Activated T-helper 1 cell treated with Interleukin-2 at 50 U/mL for 16 hours (primary cell): ENCODE measurements around the gene AKAP1.
A peak's percentile ranks its signal among the peaks of the same experiment; 100 is the strongest.

ENCODE experiments used
- DNase-seq: peaks from one replicate; pipeline ENCODE4 v3.0.0-alpha.2; 2020; ENCODE audit warnings: low read depth

Gene AKAP1

DNA sequence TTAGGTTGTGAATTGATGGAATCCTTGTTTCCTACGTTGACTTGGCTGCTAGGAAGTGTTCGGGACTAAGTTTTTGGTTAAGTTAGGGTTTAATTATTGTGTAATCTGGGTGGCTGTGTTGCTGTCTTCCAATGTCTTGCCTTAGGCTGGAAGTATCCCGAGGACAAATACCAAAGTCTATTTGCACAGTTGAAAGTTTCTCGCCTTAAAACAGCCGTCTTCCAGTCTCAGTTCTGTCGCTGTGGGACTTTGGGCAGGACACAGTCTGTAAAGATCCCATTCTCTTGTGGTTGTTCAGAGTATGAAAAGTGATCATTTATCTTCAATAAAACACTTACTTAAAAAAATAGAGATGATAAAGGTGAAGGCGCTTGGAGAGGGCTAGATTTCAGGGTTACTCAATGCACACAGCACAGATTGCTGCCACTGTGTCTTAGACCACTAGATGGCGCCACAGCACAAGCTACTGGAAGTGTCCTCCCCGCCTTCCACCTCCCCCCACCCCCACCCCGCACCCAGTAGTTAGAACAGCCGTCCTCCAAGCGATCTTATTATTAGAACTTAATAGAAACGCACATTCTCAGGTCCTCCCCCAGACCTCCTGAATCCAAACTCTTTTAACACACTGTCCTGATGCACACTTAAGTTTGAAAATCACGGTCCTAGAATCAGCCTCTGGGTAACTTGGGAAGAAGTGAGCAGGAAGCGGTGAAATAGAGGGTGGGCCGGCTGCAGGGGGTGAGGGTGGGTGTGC lies 45.8 kb downstream of the AKAP1 start:
- DNase-seq, result peak; percentile 63

DNA sequence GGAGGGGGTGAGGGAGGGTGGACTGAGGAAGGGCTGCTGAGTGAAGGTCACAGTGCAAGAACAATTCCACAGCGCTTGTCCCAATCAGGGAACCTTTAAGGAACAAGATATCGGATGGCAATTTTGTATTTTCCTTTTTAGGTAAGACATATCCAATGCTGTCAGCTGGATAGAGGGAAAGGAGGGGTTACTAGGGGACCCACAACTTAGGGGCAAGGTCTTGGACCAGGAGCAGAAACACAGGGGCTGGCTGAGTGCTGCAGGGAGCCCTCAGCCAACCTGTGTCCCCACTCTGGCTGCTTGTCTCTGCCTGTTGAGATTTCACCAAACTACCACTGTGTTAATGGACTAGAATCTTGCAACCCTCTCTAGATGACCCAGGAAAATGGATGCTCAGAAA lies 47.6 kb downstream of the AKAP1 start:
- no peak for DNase-seq

DNA sequence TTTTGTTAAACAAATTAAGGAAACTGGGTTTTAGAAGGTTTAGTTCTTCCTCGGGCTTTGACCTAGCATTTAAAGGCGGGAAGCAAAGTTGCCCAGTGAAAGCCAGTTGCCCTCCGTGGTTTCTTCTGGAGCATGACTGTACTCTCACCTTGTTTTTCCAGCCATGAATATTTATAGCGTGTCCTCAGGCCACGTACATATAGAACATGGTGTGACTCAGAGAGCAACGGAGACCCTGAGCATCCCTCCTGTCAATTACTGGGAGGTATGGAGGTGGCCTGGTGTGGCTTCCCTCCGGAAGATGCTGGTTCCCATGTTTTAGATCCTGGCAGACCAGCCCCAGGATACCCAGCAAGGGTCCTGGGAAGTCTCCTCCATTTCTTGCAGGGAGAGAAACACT lies 48.4 kb downstream of the AKAP1 start:
- DNase-seq, result no peak

DNA sequence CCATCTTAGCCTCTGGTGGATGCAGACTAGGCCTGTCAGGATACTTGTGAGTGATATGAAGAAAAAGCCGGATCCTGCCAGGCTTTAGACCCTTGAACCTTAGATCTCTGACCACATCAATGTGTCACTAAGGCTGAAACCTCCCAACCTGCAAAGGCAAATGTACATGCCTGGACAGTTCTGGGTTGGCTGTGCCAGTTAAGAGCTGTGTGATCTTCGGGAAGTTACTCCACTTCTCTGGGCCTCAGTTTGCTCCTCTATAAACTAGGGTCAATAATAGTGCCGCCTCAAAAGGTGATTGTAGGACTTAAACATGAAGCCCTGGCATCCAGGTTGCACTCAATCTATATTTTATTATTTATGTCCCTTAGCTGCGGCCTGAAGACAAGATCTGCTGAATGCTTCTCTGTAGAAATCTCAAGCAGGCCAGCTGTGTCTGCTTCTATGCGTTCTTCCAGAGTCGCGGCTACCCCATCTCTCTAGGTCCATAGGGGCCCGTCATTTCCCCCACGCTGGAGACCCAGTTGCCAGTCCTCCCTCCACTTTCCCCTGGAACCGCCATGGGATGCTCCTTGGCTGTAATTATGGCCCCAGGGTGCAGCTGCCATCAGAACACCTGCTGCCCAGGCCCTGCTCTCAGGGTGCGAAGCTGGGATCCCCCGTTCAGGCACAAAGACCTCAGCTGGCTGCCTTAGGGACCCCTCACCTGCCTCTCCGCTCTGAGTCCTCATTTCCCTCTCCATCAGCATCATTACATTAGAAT lies 50.2 kb downstream of the AKAP1 start:
- no peak for DNase-seq

DNA sequence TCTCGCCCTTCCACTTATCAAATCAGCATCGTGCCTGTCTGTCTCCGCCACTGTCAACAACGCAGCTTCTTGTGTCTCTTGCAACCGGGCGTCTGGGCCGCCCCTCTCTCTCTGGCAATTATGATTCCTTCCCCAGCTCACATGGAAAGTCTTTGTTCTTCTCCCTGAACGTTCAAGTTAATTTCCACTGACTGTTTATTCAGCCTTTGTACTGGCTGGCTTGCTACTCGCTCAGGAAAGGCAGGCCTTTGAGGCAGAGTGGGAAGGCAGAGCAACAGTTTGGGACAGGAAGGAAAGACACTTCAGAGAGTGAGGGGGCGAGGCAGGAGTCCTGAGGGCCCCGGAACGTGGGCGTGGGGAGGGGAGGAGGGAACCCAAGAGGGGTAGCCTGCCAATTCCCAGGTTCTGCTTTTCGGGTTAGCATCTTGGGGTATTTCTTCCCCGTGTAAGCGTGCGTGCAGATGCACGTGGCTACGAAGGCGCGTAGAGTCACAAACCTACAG lies 50.8 kb downstream of the AKAP1 start:
- DNase-seq, result no peak

DNA sequence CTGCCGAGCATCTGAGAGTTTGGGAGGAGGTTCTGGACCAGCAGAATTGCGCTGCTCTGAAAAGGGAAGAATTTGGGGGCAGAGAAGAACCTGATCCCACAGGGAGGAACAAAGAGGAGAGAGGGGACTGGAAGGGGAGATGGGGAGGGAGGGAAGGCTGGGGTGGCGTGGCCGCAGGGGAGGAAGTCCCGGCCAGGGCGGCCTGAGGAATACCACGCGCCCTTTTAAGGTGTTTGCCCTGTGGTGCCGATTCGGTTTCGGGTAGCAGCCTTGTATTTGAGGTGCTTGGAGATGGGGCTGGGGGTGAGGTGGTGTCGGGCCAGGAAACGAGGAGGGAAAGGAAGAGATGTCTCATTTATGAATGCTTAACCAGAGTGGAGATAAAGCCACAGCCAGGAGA lies 51.3 kb downstream of the AKAP1 start:
- DNase-seq, result no peak

DNA sequence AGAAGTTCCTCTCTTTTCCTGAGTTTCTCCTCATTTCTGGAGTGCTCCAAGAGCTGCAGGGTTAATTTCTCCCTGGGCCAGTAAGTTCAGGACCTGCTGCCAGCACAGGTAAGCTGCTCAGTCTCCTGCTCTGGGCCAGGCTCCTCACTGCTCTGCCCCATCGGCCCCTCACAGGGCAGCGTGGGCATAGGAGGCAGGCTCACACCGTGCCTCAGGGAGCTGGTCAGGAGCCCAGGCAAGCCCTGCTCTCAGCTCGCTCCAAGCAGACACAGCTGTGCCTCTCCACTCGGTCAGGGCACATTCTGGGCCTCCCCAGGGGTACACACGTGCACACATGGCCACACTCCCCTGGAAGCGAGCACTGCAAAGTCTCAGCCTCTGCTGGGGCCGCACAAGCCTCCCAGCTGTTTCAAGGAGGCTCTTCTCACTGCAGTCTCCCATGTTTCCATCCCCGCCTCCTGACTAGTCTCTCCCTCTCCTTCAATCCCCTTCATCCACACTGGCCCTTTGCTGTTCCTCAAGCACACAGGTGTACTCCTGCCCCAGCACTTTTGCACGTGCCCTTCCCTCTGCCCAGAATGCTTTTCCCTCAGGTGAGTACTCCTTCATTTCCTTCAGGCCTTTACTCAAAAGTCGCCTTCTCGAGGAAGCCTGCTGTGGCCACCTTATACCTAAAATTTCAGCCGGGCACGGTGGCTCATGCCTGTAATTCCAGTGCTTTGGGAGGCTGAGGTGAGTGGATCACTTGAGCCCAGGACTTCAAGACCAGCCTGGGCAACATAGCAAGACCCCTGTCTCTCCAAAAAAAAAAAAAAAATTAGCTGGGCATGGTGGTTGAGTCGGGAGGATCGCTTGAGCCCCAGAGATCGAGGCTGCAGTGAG lies 53.2 kb downstream of the AKAP1 start:
- DNase-seq, result no peak

DNA sequence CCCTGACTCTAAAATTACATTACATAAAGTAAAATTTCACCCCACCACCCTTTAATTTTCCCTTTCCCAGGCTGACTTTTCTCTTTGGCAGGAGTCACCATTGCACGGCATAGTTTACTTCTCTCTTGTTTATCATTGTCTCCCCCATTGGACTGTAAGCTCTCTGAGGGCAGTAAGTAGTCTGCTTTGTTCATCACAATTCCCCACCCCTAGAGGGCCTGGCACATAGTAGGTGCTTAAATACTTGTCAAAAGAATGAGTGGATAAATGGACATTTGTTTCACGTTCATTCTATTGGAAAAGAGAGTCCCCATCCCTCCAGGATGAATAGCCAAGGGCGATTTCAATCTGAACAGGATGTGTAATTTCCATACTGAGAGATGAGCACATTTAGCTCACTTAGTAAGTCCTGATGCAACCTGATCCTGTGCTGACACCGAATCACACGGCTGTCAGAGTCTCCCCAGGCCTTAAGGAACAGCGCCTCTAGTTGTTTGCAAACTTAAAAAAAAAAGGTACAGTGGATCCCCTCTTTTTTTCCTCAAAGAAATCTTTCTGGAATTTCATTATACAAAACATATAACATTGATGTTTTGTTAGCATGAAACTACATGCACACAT lies 54.0 kb downstream of the AKAP1 start:
- no peak for DNase-seq

DNA sequence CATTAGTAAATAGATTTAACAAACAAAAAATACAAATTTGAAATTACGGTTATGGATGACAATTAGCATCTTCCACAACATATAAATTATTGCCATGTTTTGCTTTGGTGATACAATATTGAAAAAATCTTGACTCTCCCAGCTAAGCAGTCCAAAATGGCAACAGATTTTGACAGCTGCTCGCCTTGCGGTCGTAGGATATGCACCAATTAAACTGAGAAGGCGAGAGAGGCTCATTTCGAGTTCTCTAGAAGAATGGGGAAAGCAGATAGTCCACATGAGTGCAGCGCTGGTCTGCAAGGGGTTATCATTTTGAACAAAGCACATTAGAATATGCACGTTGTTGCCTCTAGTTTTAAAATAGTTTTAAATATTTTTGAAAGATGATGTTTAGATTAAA lies 55.3 kb downstream of the AKAP1 start:
- no peak for DNase-seq

DNA sequence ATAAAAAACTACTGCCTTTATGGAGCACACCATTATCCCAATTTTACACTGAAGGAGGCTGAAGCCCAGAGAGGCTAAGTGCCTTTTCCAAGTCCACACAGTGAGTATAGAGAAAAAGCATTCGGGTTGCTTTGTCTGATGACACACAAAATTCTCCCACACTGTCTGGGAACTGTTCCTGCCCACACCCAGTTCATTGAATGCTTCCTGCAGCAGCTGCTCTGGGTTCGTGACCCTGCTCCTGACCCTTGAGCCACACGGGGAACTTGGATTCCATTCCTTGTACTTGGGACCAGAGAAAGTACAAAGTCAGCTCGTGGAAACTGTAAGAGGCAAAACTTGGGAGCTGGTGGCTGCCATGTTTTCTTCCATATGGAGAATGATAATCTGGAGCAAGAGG lies 57.9 kb downstream of the AKAP1 start:
- DNase-seq, result no peak

DNA sequence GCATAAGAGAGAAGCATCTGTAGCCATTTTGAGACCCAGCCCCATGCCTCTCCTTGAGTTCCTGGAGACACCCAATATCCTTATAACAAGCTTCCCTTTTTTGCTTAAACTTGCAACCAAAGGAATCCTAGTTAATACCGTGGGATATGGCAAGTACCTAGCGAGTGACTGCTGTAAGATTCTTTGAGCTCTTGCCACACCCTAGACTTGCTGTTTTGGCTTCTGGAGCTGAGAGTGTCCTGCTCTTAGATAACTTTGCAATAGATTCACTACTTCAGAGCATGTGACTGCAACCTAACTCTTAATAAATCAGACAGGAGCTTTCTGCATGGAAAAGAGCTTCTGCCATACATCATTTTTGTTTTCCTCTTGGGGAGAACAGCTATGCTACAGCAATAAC lies 58.3 kb downstream of the AKAP1 start:
- no peak for DNase-seq

DNA sequence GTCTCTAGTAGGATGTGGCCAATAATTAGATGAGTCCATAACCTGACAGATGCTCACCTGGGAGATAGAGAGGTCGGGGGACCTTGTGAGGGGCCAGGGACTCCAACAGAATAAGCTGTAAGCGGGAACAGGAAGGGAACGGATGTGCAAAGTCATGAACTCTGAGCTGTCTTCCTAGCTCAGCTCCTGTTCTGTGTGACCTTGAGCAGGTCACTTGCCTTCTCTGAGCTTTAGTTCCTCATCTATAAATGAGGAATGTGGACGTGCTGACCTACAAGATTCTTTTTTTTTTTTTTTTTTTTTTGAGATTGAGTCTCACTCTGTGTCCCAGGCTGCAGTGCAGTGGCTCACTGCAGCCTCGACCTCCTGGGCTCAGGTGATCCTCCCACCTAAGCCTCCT lies 58.9 kb downstream of the AKAP1 start:
- DNase-seq, result no peak

DNA sequence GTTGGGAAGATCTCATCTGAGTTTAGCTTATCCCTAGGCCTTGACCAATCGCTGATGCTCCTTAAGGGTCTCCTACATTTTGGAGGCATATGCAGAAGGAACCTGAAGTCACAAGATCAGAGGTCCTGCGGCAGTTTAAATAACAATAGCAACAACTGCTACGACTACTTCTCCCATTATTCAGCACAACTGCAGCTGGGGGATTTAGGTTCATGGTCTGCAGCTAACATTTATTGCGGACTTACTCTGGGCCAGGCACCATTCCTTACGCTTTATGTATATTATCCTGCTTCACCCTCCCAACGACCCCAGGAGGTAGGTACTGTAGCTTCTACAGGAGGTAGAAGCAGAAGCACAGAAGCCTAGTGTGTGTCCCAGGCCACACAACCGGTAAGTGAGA lies 59.5 kb downstream of the AKAP1 start:
- DNase-seq, result no peak

DNA sequence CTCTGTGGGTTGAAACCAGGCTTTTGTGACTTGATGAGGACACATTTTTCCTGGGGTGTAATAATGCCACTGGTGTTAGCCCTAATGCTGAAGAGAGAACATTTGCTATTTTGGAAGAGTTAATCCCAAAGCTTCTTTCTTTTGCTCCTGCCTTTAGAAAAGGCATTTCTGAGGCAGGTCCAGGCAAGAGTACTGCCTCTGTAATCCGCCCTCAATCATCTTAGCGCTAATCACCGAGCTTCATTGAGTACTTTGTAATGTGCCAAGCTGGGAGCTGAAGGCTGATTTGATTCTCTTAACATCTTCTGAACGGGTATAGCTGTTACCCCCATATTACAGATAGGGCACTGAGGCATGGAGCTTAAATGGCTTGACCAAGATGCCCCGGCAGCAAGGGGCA lies 60.3 kb downstream of the AKAP1 start:
- no peak for DNase-seq

DNA sequence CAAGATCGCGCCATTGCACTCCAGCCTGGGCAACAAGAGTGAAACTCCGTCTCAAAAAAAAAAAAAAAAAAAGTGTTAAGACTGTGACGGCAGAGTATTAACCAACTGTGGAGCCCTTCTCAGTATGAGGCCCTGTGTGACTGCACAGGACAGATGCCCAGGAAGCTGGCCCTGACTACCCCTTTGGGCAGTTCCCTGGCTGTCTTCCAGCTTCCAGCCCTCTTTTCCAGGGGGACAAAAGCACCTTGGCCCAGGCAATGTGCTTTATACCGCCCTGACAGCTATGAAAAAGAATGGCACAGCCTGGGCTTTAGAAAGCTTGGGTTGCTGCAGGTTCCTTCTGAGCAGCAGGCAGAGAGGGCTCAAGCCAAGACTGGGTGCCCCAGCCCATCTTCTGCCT lies 61.2 kb downstream of the AKAP1 start:
- DNase-seq, result no peak

DNA sequence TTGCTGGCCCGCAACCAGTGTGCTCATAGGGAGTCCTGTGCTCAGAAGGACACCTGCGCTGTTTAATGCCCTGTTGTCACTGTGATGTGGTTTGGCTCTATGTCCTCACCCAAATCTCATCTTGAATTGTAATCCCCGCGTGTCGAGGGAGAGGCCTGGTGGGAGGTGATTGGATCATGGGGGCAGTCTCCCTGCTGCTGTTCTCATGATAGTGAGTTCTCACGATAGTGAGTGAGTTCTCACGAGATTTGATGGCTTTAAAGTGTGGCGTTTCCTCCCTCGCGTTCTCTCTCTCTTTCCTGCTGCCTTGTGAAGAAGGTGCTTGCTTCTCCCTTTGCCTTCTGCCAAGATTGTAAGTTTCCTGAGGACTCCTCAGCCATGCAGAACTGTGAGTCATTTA lies 66.8 kb downstream of the AKAP1 start:
- DNase-seq, result no peak

DNA sequence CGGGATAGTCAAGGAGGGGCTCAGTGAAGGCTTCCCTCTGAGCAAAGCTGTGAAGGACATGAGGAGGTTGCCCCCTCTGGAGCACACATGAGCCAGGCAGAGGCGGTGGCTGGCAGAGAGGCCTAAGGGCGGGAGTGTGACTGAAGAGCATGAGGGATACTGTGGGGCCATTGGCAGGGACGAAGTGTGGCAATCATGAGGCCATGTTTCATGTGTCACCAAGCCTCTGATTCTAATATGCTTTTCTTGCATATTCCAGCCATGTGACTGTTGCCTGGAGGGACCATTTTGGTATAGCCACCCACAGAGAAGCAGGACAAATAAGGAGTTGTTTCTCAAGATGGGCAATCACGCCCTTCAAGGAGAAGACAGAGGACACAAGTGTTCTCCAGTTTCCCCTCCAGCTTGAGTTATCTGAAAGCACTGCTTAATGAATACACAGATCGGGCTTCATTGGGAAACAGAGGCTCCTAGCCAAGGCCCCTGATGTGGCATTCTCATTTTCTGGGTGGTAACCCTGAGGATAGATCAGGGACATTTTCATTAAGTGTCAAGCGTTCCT lies 68.0 kb downstream of the AKAP1 start:
- no peak for DNase-seq

DNA sequence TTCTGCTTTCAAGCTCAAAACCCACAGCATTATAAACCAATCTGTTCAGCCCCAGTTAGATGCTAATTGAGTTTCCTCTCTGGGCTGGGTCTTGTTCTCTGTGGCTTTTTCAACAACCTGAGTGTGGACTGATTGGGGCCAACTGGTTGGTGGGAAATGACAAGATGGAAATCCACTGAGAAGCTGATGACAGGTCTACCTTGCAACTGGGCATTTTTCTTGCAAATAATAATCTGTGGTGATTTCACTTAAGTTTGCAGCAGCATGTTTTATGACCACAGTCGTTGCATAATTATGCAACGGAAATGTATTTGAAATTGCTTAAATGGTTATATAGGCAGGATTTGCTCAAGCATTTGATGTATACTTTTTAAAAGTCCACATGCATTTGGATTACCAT lies 69.9 kb downstream of the AKAP1 start:
- DNase-seq, result no peak

DNA sequence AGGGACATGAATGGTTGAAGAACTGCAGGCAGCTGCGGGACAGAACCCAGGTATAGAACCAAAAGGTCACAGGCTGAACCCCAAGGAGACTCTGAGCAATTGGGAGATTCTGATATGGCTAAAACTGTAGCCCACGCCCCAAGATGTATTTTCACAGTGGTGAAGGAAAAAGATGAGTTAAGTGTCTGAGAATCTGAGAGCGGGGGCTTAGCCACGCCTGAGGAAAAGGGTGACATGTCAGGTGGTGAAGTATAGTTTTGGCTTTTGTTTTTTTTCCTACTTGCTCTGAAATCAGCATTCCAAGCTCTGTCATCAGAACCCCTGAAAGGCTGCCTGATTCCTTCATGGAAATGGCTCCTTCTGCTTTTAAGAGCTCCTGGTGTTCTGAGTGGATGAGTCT lies 73.3 kb downstream of the AKAP1 start:
- no peak for DNase-seq

DNA sequence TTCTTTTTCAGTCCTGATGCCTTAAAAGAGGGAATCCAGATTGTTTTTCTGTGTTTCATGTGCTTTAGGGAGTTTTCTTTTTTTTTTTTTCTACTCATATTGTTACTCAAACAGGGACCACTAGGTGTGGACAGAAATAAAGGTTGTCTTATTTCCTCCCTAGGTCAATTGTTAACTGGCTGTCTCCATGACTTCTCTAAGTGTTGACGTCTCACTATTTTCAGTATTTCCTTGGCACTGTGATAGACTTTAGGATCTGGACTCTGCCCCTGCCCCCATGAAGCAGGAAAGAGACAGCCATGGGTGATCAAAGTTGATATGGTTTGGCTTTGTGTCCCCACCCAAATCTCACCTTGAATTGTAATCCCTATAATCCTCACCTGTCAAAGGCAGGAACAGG lies 73.7 kb downstream of the AKAP1 start:
- DNase-seq, result no peak

DNA sequence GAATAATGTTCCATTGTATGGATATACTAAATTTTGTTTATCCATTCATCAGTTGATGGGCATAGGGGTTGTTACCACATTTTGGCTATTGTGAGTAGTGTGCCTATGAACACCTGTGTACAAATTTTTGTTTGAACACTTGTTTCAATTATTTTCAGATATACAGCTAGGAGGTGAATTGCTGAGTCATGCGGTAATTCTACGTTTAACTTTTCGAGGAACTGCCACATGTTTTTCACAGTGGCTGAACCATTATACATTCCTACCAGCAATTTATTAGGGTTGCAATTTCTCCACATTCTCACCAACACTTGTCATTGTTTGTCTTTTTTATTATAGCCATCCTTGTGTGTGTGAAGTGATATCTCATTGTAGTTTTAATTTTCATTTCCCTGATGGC lies 75.6 kb downstream of the AKAP1 start:
- no peak for DNase-seq

DNA sequence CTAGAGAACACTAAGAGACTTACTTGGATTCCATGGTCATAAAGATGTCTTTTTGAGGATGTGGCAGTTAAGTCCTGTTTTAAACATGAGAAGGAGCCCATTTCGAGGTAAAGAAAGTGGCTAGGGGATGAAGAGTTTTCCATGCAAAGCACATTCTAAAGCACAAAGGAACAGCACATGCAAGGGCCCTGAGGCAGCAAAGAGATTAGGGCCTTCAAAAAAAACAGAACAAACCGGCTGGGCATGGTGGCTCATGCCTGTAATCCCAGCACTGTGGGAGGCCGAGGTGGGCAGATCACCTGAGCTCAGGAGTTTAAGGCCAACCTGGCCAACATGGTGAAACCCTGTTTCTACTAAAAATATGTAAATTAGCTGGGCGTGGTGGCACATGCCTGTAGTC lies 79.8 kb downstream of the AKAP1 start:
- DNase-seq, result no peak
